CD4-positive, alpha-beta T cell treated with Interleukin-1 beta for 1 hour (primary cell): Measurements from ENCODE around the gene RHOB.
"Not testable (repeated sequence)": the region's sequence is repeated elsewhere in the genome, so short reads cannot be mapped to it uniquely, and the experiment has no call there.

Source experiments
- DNase-seq, 2 donors: peaks; one replicate each; pipeline ENCODE4 v3.0.0-alpha.2; 2020 to 2022

RHOB gene

DNA sequence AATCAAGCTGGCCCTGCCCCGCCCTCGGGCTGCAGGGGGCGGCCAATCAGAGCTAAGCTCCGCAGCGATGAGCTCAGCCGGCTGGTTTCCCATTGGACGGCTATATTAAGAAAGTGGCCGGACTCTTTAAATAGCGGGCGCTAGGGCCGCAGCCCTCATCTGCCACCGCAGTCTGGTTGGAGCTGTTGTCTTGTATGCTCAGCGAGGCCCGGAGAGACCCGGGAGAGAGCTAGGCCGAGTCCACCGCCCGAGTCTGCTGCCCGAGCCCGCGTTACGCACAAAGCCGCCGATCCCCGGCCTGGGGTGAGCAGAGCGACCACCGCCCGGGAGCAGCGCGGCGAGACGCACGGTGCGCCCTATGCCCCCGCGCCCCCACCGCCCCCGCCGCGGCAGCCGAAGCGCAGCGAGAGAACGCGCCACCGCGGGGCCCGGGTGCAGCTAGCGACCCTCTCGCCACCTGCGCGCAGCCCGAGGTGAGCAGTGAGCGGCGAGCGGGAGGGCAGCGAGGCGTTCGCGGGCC lies at the start of gene RHOB:
TSS of gene RHOB (plus strand) at position 158 of the 520 bp plus-strand sequence. CDS start 392 bp downstream, outside the sequence.
- peak; percentile 95 to 98 for DNase-seq

DNA sequence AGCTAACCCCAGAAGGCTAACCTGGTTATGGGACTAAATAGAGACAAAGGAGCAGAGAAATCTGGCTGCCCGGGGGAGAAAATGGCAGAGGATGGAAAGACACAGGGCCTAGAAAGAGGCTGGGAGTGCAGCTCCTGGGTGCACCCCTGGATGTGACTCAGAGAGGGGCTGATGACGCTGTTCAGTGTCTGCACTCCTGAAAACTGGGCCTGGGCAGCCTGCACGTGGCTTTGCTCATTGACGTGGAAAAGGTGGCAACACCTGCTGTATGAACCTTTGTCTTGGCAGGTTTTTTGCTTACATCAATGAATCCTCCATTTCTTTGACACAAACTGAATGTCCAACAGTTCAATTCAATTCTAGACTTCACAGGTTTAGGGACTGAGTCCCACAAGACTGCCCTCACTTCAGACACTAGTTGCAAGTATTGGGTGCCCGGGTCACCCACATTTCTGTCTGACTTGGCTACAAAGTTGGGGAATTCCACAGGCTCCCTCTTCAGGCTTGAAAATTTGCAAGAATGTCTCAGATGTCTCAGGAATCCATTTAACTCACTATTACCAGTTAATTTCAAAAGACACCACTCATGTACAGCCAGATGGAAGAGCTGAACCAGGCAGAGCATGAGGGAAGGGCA lies 48.9 kb upstream of the RHOB start:
- no peak for DNase-seq

DNA sequence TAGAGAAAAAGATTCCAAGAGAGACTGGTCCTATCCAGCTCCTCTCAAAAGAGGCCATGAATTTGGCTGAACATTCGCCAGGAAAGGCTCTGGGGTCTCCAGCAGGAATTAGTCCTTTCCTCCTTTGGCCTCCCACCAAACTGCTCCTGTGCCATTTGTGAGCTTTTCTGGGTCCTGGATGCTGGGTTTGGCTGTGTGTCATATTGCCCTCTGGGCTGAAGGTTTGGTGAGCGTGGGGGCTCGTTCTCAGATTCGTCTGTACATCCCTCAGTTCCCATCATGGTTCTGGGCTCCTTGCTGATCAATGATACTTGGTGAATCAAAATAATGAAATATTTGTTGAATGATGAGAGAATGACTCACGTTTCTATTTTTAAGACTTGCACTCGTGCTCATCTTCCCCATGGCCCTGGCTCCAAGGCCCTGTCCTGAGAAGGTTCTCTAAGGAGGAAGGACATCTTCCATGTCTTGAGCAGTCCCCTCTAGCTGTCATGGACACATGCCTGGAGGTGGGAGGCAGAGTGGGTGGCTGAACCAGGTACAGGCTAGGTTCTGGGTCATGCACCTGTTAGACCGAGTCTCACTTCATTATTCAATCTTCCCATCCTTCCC lies 47.8 kb upstream of the RHOB start:
- DNase-seq: no peak

DNA sequence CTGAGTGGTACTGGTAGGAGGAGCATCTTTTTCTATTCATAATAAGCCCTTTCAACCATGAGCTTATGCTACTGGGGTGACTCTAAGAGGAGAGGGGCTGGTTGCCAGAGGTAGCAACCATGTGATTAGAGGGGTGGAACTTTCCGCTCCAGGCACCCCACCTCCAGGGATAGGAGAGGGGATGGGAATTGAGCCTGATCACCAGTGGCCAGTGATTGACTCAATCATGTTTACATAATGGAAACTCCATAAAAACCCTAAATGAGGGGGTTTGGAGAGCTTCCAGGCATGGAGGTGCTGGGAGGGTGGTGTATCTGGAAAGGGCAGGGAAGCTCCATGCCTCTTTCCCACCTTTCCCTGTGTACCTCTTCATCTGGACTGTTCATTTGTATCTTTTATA lies 46.6 kb upstream of the RHOB start:
- DNase-seq: no peak

DNA sequence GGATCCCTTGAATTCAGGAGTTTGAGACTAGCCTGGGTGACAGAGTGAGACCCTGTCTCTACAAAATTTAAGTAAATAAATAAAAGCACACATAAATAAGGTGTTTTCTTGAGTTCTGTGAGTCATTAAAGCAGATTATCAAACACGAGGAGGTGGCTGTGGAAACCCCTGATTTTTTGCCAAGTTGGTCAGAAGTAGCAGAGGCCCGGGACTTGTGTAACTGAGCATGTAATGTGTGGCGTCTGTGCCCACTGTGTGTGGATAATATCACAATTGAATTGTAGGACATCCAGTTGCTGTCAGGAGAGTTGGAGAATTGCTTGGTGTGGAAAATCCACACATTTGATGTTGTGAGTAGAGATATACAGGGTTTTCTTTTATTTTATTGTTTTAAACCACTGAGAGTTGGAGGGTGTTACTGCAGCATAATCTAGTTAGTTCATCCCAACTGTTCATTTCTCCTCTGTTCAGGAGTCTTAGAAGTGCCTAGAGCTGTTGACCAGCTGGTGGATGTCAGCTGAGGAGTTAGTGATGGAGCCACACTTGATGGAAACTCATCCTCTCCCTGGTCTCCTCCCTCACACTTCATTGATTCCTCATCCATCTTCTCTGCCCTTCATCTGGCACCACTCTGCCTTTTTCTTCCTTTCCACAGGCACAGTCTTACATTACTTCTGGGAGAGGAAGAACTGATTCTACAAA lies 45.9 kb upstream of the RHOB start:
- no peak for DNase-seq

DNA sequence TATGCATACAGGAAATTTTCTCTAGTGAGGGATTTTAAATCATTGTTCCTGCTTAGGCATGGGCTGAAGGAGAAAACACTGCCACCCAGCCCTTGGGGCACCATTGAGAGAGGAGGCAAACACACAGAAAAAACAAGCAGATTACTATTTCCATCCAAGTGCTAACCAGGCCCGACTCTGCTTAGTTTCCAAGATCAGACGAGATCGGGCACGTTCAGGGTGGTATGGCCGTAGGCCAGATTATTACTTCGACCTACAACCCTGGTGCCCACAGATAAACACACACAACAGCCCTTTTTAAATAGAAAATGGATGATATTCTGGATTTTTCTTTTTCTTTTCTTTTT lies 45.4 kb upstream of the RHOB start:
- DNase-seq: no peak

DNA sequence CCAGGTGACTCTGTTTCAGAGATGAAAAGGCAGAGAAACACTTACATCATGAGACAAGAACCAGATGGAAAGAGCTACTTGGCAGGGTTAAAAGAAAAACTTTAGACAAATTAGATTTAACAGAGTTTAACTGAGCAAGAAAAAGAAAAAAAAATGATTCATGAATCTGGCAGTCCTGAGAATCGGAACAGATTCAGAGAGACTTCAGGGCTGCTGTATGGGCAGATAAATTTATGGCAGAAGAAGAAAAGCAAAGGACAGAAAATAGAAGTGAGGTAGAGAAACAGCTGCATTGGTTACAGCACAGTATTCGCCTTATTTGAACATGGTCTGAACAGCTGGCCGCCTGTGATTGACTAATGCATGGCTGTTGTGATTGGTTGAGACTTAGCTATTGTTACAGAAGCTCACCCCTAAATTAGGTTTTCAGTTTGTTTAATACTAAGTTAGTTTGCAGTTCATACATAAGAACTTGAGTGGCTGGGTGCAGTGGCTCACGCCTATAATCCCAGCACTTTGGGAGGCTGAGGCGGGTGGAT lies 43.0 kb upstream of the RHOB start:
- DNase-seq: no peak

DNA sequence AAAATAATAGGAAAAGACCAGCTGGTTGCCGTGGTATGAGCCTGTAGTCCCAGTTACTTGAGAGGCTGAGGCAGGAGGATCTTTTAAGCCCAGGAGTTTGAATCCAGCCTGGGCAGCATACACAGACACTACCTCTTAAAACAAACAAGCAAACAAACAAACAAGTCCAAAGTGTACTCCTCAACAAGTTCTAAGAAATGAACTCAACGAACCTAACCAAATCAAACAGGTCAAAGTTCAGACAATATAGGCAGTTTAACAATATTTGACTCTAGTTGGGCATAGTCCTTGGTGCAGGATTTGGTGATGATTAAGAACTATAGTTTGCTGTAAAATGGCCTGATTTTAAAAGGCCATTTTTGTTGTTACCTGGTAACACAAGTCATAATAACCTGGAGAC lies 41.9 kb upstream of the RHOB start:
- no peak for DNase-seq

DNA sequence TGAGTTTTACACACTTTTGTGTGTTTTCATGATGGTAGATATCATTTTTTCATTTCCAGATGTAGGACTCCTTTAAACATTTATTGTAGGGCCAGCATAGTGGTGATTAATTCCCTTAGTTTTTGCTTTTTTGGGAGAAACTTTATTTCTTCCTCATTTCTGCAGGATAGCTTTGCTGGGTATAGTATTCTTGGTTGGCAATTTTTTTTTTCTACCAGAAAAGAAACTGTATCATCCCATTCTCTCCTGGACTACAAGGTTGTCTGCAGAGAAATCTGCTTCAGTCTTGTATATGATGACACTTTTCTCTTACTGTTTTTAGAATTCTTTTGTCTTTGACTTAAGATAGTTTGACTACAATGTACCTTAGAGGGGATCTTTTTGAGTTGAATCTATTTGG lies 37.8 kb upstream of the RHOB start:
- DNase-seq: no peak

DNA sequence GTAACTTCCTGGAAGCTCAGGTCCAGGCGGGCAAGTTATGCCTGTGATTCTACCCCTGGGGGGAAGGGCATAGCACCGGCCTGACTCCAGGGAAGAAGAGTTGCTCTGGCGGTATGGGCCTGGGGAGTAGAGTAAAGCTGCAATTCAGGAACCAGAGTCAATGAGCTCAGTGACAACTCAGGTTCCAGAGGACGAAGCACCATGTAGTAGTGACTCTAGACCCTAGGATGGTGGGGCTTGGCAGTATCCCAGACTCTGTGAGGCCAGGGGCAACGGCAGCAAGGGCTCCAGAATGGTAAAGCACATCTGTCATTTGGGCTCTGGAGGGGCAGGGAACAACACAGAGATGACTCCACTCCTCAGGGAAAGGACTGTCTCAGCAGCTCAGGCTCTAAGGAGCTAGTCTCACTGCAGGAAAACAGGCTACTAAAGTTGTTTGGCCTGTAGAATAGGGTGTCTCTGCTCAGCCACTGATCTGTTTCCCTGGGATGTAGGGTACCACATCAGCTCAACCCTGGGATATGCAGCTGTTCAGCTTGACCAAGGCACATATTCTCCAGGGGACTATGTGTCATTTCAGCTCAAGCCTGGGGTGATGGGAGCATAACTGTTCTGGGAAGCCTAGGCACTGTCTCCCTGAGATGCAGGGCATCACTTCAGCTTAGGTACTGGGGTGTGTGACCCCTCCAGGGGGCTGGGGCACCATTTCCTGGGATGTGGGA lies 36.2 kb upstream of the RHOB start:
- DNase-seq: no peak

DNA sequence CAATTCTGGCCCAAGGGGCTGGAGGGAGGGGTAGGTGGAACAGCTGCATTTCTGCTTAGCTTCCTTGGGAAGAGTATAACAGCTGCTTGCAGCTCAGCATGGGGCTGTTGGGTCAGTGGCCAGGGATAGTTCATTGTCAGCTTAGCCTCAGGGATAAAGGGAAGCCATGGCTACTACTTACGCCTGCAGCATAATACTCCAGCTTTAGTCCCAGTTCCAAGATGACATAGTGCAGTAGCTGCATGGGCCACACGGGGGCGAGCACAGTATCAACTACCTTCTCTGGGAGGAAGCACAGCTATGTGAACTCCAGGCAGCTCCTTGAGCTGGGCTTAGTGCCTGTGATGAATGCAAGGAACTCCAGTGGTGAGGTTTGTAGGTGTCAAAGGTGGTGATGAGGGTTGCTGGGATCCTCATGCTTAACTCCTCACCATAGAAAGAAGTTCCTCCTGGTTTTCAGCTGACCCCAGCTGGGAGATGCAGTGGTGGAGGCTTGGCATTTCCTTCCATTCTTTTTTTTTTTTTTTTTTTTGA lies 35.4 kb upstream of the RHOB start:
- peak; percentile 70 to 77 for DNase-seq

DNA sequence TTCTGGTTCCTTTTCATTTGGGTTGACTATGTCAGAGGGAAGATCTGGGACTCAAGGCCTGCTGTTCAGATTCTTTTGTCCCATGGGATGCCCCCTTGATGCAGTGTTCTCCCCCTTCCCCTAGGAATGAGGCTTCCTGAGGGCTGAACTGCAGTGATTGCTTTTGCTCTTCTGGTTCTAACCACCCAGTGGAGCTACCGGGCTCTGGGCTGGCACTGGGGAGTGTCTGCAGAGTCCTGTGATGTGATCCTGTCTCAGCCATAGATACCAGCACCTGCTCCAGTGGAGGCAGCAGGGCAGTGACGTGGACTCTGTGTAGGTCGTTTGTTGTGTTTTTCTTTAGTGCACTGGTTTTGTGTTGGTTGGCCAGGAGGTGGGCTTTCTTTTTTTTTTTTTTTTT lies 32.1 kb upstream of the RHOB start:
- DNase-seq: no peak

DNA sequence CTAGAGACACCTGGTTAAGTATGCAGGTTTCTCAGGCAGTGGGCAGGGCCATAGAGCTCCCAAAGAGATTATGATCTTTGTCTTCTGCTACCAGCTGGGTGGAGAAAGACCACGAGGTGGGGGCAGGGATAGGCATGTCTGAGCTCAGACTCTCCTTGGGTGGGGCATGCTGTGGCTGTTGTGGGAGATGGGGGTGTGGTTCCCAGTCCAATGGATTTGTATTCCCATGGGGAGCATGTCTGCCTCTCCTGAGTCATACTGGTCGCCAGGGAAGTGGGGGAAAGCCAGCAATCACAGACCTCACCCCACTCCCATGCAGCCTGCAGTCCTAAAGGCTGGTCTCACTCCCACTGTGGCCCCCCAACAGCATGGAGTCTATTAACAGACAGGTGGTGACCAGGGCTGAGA lies 31.4 kb upstream of the RHOB start:
- no peak for DNase-seq

DNA sequence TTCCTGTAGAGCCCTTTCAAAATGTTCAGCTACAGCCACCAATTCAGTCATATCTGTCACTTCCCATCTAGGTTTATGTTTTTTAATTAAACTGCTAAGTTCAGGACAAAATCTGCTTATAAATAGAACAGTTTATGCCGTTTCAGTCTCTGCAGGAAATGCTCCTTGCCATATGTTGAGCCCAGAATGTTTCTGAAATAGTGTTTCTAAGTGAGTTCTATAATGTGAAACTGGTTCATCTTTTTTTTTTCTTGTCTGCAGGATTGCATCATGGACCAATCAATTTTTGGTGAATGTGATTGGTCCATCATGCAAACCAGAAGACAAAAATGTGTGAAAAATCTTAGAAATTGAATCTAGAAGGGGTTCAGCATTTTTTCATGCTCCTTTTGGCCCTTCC lies 30.2 kb upstream of the RHOB start:
- DNase-seq: no peak

DNA sequence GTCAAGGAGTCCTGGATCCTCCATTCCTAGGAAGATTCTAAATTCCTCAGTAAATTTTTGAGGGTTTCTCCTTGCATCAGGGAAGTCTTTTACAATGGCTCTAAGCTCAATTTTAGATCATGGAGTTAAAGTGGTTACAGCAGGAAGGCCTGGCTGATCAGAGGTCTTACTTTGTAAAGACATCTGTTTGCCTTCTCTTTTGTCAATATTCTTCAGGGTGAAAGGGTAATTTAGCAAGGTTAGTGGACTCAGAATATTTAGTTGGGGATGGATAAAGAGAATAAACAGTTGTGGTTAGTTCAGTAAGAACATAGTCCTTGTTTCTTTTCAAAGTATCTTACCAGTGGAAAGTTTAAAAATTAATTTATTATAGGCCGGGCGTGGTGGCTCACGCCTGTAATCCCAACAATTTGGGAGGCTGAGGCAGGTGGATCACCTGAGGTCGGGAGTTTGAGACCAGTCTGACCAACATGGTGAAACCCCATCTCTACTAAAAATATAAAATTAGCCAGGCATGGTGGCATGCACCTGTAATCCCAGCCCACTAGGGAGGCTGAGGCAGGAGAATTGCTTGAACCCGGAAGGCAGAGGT lies 29.5 kb upstream of the RHOB start:
- not testable (repeated sequence) for DNase-seq

DNA sequence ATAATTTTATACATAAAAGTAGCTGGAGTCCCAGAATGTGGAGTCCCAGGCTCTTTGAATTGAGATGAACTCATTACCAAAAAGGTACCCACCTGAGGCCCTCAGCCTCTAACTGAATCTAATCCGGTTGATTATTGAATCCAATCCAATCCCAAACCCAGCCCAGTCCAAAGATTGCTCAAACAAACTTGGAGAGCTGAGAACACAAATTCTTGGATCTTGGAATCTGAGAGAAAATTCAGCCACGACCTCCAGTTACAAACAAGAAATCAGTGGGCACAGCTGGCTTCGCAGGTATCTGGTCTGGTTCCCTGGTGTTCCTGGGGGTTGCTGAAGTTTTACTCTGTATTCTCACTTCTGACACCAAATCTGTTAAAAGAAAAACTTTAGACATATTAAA lies 28.4 kb upstream of the RHOB start:
- DNase-seq: no peak

DNA sequence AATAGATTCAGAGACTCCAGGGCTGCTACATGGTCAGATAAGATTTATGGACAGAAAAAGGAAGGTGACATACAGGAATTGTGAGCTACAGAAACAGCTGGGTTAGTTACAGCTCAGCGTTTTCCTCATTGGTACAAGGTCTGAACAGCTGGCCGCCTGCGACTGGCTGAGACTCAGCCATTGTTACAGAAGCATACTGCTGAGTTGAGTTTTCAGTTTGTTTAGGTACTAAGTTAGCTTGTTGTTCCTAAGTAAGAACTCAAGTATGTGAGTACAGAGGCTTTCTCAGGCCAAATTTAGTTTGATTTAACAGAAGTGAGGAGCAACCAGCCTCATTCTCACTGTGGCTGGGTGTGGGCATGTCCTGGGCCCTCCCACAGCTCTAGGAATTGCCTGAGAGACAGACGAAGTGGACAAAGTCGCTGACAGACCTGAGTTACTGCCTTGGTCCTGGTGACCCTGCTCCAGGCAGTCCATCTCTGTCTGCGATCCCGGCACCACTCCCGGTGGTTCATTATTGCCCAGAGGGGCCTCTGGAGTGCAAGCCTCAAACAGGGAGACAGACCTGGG lies 27.8 kb upstream of the RHOB start:
- no peak for DNase-seq

DNA sequence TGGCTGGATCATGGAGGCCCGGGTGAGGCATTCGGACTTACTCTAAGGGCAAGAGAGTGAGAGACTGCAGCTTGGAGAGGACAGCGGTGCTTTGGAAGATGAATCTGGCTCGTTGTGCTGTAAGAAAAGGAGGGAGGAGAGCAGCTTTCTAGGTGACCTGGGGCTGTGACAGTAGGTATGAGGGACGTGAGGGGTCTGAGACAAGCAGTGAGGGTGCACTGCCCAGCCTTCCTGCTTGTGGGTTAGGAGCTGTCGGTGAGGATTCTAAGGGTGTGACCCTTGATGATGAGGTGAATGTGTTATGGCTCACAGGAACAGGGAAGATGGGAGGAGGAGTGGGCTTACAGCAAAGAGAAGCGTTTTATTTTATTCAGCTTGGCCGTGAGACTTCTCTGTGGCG lies 27.1 kb upstream of the RHOB start:
- DNase-seq: no peak

DNA sequence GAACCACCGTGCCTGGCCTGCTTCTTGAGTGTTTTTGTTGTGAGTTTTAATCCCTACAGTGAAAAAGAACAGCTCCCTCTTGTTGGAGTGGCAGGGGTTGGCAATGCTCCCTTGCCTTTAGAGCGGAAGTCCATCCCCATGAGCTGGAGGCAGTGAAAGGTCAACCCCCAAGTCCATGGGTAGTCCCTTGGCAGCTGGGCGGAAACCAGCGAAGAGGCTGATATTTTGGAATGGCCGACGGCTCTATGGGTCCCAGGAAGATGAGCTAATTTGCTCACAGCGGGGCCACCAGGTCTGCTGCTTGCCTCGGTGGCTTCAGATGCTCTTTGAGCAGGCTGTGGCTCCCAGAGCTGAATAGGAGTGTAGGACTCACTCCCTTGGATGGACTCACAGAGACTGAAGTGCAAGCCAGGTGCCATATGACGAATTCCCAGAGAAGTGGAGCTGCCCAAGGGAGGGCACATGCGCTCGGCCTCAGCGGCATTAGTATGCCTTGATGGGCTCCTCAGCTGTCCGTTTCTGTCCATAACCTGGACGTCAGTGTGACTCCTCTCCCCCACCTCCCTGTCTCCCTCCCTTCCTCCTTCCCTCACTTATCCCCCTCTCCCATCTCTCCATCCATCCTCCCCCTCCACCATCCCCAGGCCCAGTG lies 25.4 kb upstream of the RHOB start:
- no peak for DNase-seq

DNA sequence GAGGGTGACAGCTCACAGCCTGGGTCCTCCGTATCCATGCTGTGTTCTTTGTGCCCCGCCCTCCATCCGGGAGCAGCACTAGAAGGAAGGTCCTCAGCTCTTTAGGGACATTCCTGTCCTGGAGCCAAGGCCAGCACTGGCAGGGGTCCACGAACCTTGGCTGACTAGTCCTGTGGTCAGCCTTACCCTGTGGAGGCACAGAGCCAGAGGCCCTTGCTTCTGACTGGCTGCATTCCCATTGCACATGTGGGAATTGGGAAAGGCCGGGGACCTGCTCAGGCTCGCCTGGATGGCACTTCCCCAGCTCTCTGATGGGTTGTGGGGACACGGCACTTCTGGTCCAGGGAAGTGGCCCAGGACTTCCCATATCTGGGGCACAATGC lies 24.9 kb upstream of the RHOB start:
- no peak for DNase-seq

DNA sequence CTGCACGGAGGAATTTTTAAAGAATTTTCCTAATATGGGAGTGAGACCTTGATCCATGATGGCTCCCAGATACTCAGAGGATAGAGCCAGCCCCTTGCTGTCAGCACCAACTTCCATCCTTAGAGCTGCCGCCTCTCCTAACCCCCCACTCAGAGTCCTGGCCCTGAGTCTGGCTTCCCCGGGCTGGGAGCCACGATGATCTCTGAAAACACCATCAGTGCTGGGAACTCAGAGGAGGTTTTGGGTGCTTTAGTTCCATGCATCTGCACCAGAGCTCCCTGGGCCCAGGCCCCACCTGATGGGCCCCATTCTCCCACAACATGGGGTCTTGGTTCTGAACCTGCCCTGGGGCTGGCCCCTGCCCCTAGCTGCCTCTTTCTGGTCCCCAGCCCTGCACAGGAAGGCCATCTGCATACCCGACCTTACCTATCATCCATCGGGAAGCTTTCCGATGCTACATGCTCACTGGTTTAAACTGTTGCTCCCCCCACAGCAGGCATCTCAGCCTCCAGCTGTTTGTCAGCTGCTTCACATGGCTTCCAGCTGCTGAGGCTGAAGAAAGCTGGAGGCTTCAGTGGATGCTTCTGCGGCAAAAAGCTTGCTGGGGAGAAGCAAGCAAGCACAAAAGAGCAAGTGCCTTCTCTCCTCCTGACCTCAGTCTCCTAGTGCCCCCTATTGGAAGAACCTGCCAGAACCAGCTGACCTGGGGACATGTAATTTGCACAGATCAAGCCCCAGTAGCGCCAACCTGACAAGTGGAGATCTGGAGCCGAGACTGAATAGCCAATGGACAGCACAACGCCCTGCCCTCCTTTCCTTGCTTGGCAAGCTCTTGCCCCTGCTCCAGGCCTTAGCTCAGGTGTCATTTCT lies 24.2 kb upstream of the RHOB start:
- peak in 1 of 2 donors; percentile 21 for DNase-seq
